A172 (cell line): ENCODE results near the gene MYO7B. TPM values are rescaled to one million over a fixed set of nuclear protein-coding genes. Genes with fewer than 3 reads are reported as not detected.

Source experiments
- DNase-seq: peaks from one replicate; pipeline ENCODE4 v3.0.0-alpha.2; 2015; ENCODE audit warnings: low spot score
- total RNA-seq: library from RNA; depleted of rRNA; stranded (reverse); fragments of >200 nt; shearing (Covaris generic); gene quantifications from 2 replicates; pipeline ENCODE4 v1.2.3, GENCODE V29; 2014

MYO7B gene
- total RNA-seq, 1 experiment from 2014 or later: 6.1 TPM

DNA sequence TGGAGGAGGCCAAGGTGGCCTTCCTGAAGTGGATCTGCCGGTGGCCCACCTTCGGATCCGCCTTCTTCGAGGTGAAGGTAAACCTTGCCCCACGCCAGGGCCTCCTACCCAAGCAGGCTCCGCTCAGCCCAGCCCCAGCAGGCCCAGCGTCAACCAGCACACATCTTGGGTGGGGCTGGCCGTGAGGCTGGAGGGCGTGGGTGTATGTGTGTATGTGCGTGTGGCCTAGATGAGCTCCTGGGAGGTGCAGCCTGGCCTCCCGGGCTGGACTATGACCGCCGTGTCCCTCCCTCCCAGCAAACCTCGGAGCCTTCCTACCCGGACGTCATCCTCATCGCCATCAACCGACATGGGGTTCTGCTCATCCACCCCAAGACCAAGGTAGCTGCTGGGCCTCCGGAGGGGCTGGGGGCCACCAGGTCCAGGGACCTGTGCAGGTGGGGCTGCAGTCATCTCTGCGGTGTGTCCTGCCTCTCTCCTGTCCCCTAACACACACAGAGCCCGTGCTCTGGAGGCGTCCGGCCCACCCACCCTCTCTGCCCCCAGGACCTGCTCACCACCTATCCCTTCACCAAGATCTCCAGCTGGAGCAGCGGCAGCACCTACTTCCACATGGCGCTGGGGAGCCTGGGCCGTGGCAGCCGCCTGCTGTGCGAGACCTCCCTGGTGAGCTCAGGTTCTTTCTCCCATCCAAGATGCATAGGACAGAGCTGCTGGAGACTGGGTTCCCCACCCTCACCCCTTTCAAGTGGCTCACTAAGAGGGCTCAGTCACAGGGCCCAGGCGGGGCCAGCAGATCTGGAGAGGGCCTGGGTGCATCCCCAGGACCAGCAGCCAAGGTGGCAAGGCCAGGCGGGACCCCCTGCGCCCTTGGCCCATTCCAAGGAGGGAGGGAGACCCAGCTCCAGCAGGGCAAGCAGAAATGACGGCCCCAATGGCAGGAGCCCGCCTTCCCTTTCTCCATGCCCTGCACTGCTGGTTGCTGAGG lies 101.1 kb downstream of the MYO7B start:
- no peak for DNase-seq

- no peak for DNase-seq
Observed at GRCh38 chr2:127637236-127637630, 101.8 kb downstream of the MYO7B start.

GRCh38 chr2:127637725-127638252 lies 102.3 kb downstream of the MYO7B start:
- peak; percentile 98 for DNase-seq

- peak; percentile 73 for DNase-seq
Observed at GRCh38 chr2:127638361-127639110, 103.1 kb downstream of the MYO7B start.

- no peak for DNase-seq
Observed at GRCh38 chr2:127639111-127639474, 103.6 kb downstream of the MYO7B start.

DNA sequence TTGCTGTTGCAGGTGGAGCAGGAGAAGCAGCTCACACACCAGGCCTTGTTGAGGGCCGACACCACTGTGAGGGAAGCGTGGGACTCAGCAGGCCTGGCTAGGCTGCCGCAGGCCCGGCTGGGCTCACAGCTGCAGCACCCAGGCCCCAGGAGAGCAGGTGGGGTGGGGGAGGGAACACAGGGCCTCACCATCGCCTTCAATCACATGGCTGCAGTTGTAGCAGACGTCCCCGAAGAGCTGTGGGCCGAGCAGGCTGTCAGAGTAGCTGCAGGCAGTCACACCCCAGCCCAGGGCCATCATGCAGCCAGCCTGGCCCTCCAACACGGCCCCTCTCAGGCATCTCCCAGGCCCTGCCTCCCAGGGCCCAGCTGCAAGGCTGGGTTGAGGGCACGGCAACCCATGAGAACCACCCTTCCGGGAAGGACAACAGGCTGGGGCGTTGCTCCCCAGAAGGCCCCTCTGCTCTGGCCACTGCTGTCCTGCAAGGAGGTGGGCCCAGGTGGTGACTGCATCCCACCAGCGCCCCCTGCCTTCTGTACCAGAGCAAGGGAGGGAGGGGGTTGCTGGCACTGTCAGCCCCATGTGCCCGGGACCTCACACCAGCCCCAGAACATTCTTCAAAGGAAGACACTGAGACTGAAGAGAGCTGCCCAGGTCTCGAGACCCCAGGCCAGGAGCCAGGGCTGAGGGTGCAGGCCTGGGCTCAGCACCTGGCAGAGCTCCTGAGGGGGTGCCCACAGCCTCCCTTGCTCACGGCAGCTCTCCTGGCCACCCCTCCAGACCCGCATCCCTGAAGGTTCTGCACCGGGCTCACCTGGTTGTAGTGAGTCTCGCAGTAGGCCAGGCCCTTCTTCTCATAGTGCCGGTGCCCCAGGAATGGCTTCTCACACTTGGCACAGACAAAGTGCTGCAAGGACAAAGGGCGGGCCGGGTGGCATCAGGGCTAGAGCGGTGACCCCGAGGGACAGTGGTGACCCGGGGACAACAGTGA lies 104.9 kb downstream of the MYO7B start:
- no peak for DNase-seq

GRCh38 chr2:127641133-127641532 lies 105.7 kb downstream of the MYO7B start:
- no peak for DNase-seq

DNA sequence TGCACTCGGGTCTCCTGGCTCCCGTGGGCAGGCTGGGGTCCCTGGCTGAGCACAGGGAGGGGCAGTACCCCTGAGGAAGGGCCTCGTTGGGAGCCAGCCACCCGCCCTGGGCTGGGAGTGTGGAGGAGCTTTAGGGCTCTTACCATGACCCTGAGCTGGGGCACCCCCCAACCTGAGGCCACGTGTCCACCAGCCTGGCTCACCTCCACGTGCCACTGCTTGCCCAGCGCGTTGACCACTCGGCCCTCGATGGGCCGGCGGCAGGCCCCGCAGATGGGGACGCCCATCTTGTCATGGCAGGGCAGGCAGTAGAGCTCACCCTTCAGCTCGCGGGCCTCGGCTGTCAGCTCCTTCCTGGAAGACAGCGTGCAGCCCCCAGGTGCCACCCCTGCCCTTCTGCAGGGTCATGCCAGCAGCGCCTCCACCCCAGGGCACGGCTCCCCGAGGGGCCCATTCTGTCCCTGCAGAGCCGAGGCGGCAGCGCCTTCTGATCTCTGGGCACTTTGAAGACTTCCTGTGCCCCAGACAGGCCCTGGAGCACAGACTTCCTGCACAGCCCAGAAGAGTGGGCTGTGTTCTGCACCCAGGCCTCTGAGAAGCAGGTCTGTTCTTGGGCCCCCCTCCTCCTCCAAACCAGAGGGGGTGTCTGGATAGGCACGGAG lies 106.5 kb downstream of the MYO7B start:
- no peak for DNase-seq

- DNase-seq: no peak
Observed at GRCh38 chr2:127642706-127643438, 107.4 kb downstream of the MYO7B start.

DNA sequence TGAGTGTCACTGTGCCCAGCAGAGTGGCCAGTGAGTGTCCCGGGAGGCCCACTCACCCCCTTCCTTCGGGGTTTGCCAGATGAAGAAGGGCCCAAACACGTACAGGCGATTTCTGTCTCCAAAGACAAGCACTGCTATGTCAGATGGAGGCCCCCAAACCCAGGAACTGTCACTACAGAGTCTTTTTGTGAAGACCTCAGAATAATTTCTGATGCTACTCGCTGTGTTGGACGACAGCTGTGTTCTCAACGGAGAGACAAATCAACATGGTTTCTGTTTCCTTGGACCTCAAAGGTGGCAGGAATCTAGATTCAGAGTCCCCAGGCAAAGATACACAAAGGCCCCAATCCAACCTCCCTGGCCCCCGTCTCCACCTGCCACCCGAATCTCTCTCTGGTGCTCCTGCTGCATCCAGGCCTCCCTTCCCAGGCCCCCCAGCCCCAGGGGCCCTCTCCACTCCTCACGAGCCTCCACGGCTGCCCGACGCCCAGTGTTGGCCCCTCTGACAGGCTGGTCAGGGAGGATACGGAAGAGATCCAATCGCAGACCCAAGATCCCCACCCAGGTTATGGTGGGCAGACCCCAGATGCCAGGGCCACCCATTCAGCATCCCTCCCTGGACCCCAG lies 108.1 kb downstream of the MYO7B start:
- no peak for DNase-seq

DNA sequence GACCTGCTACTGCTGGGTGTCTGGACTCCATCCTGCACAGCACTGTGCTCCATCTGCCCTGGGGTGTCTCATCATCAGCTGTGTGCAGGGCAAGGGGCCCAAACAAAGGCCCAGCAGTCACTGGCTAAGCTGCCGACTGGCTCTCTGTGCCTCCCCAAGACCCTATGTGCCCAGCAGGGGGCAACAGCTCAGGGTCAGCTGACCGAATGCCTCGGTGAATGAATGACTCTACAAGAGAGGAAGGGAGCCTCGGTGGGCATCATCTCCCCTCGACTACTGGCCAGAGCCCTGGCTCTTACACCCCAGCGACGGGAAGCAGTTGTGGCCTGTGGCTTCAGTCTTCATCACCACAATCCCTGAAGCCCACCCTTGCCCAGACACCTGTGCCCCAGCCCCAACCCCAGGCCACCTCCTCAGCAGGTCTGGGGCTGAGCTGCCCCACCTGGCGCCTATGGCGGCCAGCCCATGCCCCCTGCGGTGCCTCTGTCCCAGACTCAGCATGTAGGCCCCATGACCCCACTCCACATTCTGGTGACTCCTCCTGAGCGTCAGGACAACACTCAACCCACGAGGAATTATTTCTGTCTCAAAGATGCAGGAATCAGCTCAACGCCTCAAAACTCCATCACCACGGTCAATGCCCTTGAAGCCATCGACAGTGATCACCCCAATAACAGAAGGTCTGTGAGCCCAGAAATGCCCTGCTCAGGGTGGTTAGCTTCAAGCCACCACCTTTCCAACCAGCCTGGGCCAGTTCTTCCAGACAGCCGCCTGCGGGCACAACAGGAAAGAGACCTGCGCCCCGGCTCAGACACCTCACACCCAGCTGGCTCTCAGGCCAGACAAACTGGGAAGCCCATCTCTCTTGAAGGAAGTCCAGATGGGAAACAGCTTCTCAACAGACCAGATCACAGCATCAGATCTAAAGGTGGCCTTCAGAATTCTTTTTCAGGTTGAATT lies 108.9 kb downstream of the MYO7B start:
- DNase-seq: no peak

GRCh38 chr2:127645026-127645394 lies 109.5 kb downstream of the MYO7B start:
- no peak for DNase-seq

GRCh38 chr2:127645395-127646291 lies 110.2 kb downstream of the MYO7B start, which contains the start of gene GPR17:
GPR17 (plus strand) TSS chr2:127646153; CDS start chr2:127650736, 4,583 bp downstream.
- no peak for DNase-seq

DNA sequence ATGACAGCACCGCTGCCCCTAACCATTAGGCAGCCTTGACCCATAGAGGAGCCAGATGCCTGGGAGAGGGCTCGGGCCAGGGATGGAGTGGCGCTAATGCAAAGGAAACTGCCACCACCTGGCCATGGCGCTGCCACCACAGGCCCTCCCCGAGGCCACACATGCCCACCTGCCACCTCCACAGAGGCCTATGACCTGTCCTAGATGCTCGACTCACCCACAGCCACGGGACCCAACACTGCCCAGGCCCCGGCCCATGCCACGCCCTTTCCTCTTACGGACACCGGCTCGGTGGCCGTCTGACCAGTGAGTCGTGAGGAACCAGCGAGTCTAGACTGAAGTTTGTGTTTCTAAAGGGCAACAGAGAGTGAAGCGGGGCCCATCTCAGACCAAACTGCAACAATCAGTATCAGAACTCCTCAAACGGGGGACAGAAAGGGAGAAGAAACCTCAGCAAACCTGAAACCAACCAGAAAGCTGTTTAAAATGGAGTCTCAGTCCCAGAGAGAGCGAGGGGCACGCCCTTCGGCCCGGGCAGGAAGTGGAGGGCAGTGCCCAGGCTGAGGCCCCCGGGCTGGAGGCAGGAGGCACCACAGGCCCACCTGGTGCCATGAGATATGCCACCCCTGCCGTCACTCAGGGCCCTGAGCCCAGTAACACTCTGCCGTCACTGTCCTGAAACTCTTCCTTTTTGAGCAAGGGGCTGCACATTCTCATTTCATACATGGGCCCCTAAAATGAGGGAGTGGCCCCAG lies 111.2 kb downstream of the MYO7B start:
- no peak for DNase-seq

- DNase-seq: peak; percentile 80
Observed at GRCh38 chr2:127647242-127648190, 112.0 kb downstream of the MYO7B start.
